ENCODE data around the gene BMP8A.
"Not testable (repeated sequence)": the region's sequence is repeated elsewhere in the genome, so short reads cannot be mapped to it uniquely, and the experiment has no call there.

BMP8A gene

GRCh38 chr1:39490596-39491145 lies 765 bp upstream of the BMP8A start:
- H3K4me3 ChIP-seq (ENCODE audit: low read depth, low read length), result peak overlapping the region; percentile 14; the same call in 1 of the 2 replicates
- DNase-seq (ENCODE audit: low read depth), result no peak
- TF ChIP-seq CTCF (IDR thresholded peaks at IDR 0.05; ENCODE audit: control insufficient read depth, extremely low read depth, insufficient read depth), result no peak

- H3K4me3 ChIP-seq (ENCODE audit: low read depth, low read length); DNase-seq (ENCODE audit: low read depth): not testable (repeated sequence)
Observed at GRCh38 chr1:39492118-39493042, 944 bp downstream of the BMP8A start.

GRCh38 chr1:39493043-39493810 lies 1.8 kb downstream of the BMP8A start:
- not testable (repeated sequence) for DNase-seq (ENCODE audit: low read depth); H3K4me3 ChIP-seq (ENCODE audit: low read depth, low read length)

- H3K4me3 ChIP-seq (ENCODE audit: low read depth, low read length), result no peak overlapping the region
- TF ChIP-seq CTCF (IDR thresholded peaks at IDR 0.05; ENCODE audit: control insufficient read depth, extremely low read depth, insufficient read depth), result no peak
- DNase-seq (ENCODE audit: low read depth), result no peak
Observed at GRCh38 chr1:39494671-39495410, 3.4 kb downstream of the BMP8A start.

- not testable (repeated sequence) for DNase-seq (ENCODE audit: low read depth); H3K4me3 ChIP-seq (ENCODE audit: low read depth, low read length)
Observed at GRCh38 chr1:39496520-39496919, 5.1 kb downstream of the BMP8A start.

- no peak for TF ChIP-seq CTCF (IDR thresholded peaks at IDR 0.05; ENCODE audit: control insufficient read depth, extremely low read depth, insufficient read depth)
- no peak for DNase-seq (ENCODE audit: low read depth)
- no peak overlapping the region for H3K4me3 ChIP-seq (ENCODE audit: low read depth, low read length)
Observed at GRCh38 chr1:39497585-39497984, 6.1 kb downstream of the BMP8A start.

- not testable (repeated sequence) for H3K4me3 ChIP-seq (ENCODE audit: low read depth, low read length); DNase-seq (ENCODE audit: low read depth)
Observed at GRCh38 chr1:39498096-39498710, 6.8 kb downstream of the BMP8A start.

DNA sequence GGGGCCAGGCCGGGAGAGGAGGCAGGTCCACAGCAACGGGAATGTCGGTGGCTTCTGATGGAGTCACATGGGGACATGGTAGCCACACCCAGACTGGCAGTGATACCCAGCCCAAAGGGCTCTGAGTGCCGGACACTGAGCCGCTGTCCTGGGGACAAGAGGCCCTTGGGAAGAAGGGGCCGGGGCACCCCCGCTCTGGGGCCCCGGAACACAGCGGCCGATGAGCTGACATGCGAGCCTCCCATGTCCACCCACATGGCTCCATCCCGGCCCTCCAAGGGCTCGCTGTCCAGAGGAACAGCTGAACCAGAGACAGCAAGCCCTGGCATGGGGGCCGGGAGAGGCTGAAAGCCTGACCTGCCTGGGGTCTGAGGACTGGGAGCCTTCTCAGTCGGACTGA lies 7.4 kb downstream of the BMP8A start:
- DNase-seq (ENCODE audit: low read depth), result not testable (repeated sequence)

DNA sequence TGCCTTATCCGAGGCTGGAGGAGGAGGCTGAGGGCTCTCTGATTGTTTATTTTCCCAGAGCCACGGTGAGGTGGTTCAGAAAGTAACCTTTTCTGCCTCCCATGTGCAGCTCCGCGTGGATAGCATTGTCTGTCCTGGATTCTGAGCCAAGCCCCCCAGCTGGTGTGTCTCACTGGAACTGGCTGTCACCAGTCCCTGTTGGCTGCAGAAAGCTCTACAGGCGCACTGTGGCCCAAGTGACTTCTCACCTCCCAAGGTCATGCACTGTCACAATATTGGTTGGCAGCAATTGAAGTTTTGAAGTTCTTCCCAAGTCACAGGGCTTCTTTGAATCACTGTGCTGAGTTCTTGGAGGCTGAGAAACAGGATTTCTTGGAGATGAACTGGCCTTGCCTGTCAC lies 8.2 kb downstream of the BMP8A start:
- H3K4me3 ChIP-seq (ENCODE audit: low read depth, low read length), result no peak overlapping the region
- no peak for TF ChIP-seq CTCF (IDR thresholded peaks at IDR 0.05; ENCODE audit: control insufficient read depth, extremely low read depth, insufficient read depth)
- no peak for DNase-seq (ENCODE audit: low read depth)

More for the DNA sequence above, 7.4 kb downstream of the BMP8A start:
- not testable (repeated sequence) for H3K4me3 ChIP-seq (ENCODE audit: low read depth, low read length)

Measured in LNCaP clone FGC (cell line).